Measurements from ENCODE around the gene TTLL7. TPM values are rescaled to one million over a fixed set of nuclear protein-coding genes. Genes with fewer than 3 reads are reported as not detected.

Gene TTLL7
- total RNA-seq, 1 donor from 2014 or later: 38.6 TPM

GRCh38 chr1:83818916-83819315, 180.0 kb downstream of the TTLL7 start:
- Histone ChIP-seq H3K36me3 (ENCODE audit: control insufficient read depth in 3 of 3, insufficient read depth in 3 of 3, low read length in 3 of 3) (no peaks in the 10 kb centered on the region), H3K9me3 (ENCODE audit: control insufficient read depth in 3 of 3, low read length in 3 of 3) (no peaks in the 10 kb centered on the region), H3K27ac (ENCODE audit: low read depth, low read length) (no peak overlapping the region), H3K27me3 (ENCODE audit: control insufficient read depth in 3 of 3, insufficient read depth in 3 of 3, low read length in 3 of 3) (no peaks in the 10 kb centered on the region), H3K9ac (ENCODE audit: low read depth in 1 of 3, low read length in 3 of 3) (no peak overlapping the region), H3K4me1 (ENCODE audit: control insufficient read depth in 3 of 3, insufficient read depth in 3 of 3, low read length in 3 of 3) (peaks cover 0 to 2% (median 0%) of the 10 kb centered on the region in 3 donors), H3K4me3 (ENCODE audit: low read length in 3 of 3) (no peak overlapping the region)

- no peaks in the 10 kb centered on the region for H3K36me3 ChIP-seq (ENCODE audit: control insufficient read depth in 3 of 3, insufficient read depth in 3 of 3, low read length in 3 of 3)
- H3K27ac ChIP-seq (ENCODE audit: low read depth, low read length): no peak overlapping the region
- H3K27me3 ChIP-seq (ENCODE audit: control insufficient read depth in 3 of 3, insufficient read depth in 3 of 3, low read length in 3 of 3): no peaks in the 10 kb centered on the region
- no peak overlapping the region for H3K9ac ChIP-seq (ENCODE audit: low read depth in 1 of 3, low read length in 3 of 3)
- H3K9me3 ChIP-seq (ENCODE audit: control insufficient read depth in 3 of 3, low read length in 3 of 3): no peaks in the 10 kb centered on the region
- H3K4me3 ChIP-seq (ENCODE audit: low read length in 3 of 3): no peak overlapping the region
- H3K4me1 ChIP-seq (ENCODE audit: control insufficient read depth in 3 of 3, insufficient read depth in 3 of 3, low read length in 3 of 3): peaks cover 0 to 2% (median 0%) of the 10 kb centered on the region in 3 donors
These were observed 182.1 kb downstream of the TTLL7 start for GRCh38 chr1:83816836-83817235.

- no peaks in the 10 kb centered on the region for H3K9me3 ChIP-seq (ENCODE audit: control insufficient read depth in 3 of 3, low read length in 3 of 3)
- no peak overlapping the region for H3K27ac ChIP-seq (ENCODE audit: low read depth, low read length)
- no peak overlapping the region for H3K9ac ChIP-seq (ENCODE audit: low read depth in 1 of 3, low read length in 3 of 3)
- peaks cover 0 to 2% (median 0%) of the 10 kb centered on the region in 3 donors for H3K4me1 ChIP-seq (ENCODE audit: control insufficient read depth in 3 of 3, insufficient read depth in 3 of 3, low read length in 3 of 3)
- no peaks in the 10 kb centered on the region for H3K36me3 ChIP-seq (ENCODE audit: control insufficient read depth in 3 of 3, insufficient read depth in 3 of 3, low read length in 3 of 3)
- no peaks in the 10 kb centered on the region for H3K27me3 ChIP-seq (ENCODE audit: control insufficient read depth in 3 of 3, insufficient read depth in 3 of 3, low read length in 3 of 3)
- H3K4me3 ChIP-seq (ENCODE audit: low read length in 3 of 3): no peak overlapping the region
These were observed 183.6 kb downstream of the TTLL7 start for GRCh38 chr1:83815330-83815729.

Other genes with a start within 250 kb of the TTLL7 start
- gene PRKACB, start 145.1 kb upstream of the TTLL7 start, total RNA-seq: 26.1 TPM